AG09319 (cell line): ENCODE data around the gene TTLL11.

Experiments
- DNase-seq: peaks from one replicate; pipeline ENCODE4 v3.0.0-alpha.2; 2010; ENCODE audit warnings: low read depth; ENCODE audit errors: extremely low read depth
- CTCF ChIP-seq: IDR thresholded peaks from 2 replicates; pipeline ENCODE4 v1.5.1; 2011; ENCODE audit warnings: low read depth, mild to moderate bottlenecking, inconsistent platforms, low read length, moderate library complexity

Gene TTLL11

GRCh38 chr9:121774715-121775613 is 318.1 kb downstream of the TTLL11 start:
- no peak for DNase-seq
- TF ChIP-seq CTCF = no peak

GRCh38 chr9:121773954-121774714 is 319.0 kb downstream of the TTLL11 start:
- no peak for DNase-seq
- no peak for TF ChIP-seq CTCF

GRCh38 chr9:121773286-121773953 is 319.7 kb downstream of the TTLL11 start:
- no peak for DNase-seq
- no peak for TF ChIP-seq CTCF

- DNase-seq = no peak
- no peak for TF ChIP-seq CTCF
Measured at GRCh38 chr9:121772600-121773285, 320.4 kb downstream of the TTLL11 start.
